GM12878 (cell line): ENCODE measurements around the gene PRDM4. TPM values are rescaled to one million over a fixed set of nuclear protein-coding genes. Genes with fewer than 3 reads are reported as not detected.

Experiments used
- CEBPB ChIP-seq, 2 experiments: fragments of 150-350 bp in 1 of 2; IDR thresholded peaks; 2 replicates each; pipeline ENCODE4 v1.6.1; 2012 to 2014; ENCODE audit warnings: low read depth in 2 of 2, low read length in 2 of 2, borderline replicate concordance in 1 of 2, inconsistent platforms in 1 of 2
- CTCF ChIP-seq, 3 experiments: IDR thresholded peaks in 2 of 3; conservative IDR thresholded peaks in 1 of 3; 2 replicates each; pipeline ENCODE4 v1.5.1; 2011; ENCODE audit warnings: low read depth in 3 of 3, low read length in 3 of 3, mild to moderate bottlenecking in 3 of 3, control low read depth in 2 of 3, moderate library complexity in 2 of 3, inconsistent platforms in 1 of 3, mixed read lengths in 1 of 3; ENCODE audit not compliant: control insufficient read depth in 2 of 3, insufficient read depth in 1 of 3; ENCODE audit errors: extremely low read depth in 1 of 3
- E2F8 ChIP-seq: fragments of 450-650 bp; IDR thresholded peaks from 2 replicates; pipeline ENCODE4 v1.6.1; 2018; ENCODE audit warnings: mild to moderate bottlenecking, low read depth, moderate library complexity; ENCODE audit not compliant: partially characterized antibody
- EP300 ChIP-seq, 2 experiments: fragments of 150-350 bp in 1 of 2; IDR thresholded peaks; 2 replicates each; pipeline ENCODE4 v1.6.1; 2011 to 2012; ENCODE audit warnings: low read depth in 2 of 2, low read length in 2 of 2, borderline replicate concordance in 1 of 2, improper control_type of control experiment in 1 of 2, inconsistent platforms in 1 of 2; ENCODE audit not compliant: control insufficient read depth in 1 of 2
- ETV6 ChIP-seq, 2 experiments: fragments of 450-650 bp in 1 of 2; IDR thresholded peaks in 1 of 2; conservative IDR thresholded peaks in 1 of 2; 2 replicates each; pipeline ENCODE4 v1.6.1; 2014; ENCODE audit warnings: antibody characterized with exemption in 1 of 2, borderline replicate concordance in 1 of 2, low read depth in 1 of 2, mild to moderate bottlenecking in 1 of 2, moderate library complexity in 1 of 2
- JUNB ChIP-seq: IDR thresholded peaks from 2 replicates; pipeline ENCODE4 v1.6.1; 2016; ENCODE audit warnings: antibody characterized with exemption, mild to moderate bottlenecking
- MXI1 ChIP-seq: fragments of 150-350 bp; IDR thresholded peaks from 2 replicates; pipeline ENCODE4 v1.6.1; 2011; ENCODE audit warnings: low read depth, mild to moderate bottlenecking, inconsistent platforms, low read length, improper control_type of control experiment
- NR2C1 ChIP-seq: fragments of 450-650 bp; IDR thresholded peaks from 2 replicates; pipeline ENCODE4 v1.6.1; 2017; ENCODE audit warnings: antibody characterized with exemption, mild to moderate bottlenecking, moderate library complexity
- POLR2A ChIP-seq: IDR thresholded peaks from 2 replicates; pipeline ENCODE4 v1.6.1; 2011; ENCODE audit warnings: low read depth, mild to moderate bottlenecking, low read length
- REST ChIP-seq: IDR thresholded peaks from 2 replicates; pipeline ENCODE4 v1.6.1; 2012; ENCODE audit warnings: mild to moderate bottlenecking, low read depth, low read length
- SP1 ChIP-seq: IDR thresholded peaks from one replicate; pipeline ENCODE4 v1.6.1; 2011; ENCODE audit warnings: low read depth, low read length
- WRNIP1 ChIP-seq: IDR thresholded peaks from 2 replicates; pipeline ENCODE4 v1.6.1; 2011; ENCODE audit warnings: low read depth, low read length, improper control_type of control experiment, borderline replicate concordance
- ZNF24 ChIP-seq: fragments of 450-650 bp; IDR thresholded peaks from 2 replicates; pipeline ENCODE4 v1.6.1; 2017; ENCODE audit warnings: antibody characterized with exemption, mild to moderate bottlenecking
- ZNF592 ChIP-seq: fragments of 450-650 bp; IDR thresholded peaks from 2 replicates; pipeline ENCODE4 v1.6.1; 2017; ENCODE audit warnings: mild to moderate bottlenecking, moderate library complexity
- ZZZ3 ChIP-seq: IDR thresholded peaks from 2 replicates; pipeline ENCODE4 v1.6.1; 2011; ENCODE audit warnings: low read depth; ENCODE audit not compliant: control insufficient read depth, insufficient read length
- polyA plus RNA-seq, 11 experiments: library from polyadenylated mRNA; depleted of rRNA in 4 of 11; unstranded in 6 of 11; stranded (reverse) in 5 of 11; fragments of >200 nt; fragmentation: Nextera tagmentation in 4 of 11; fragmentation: Illumina TruSeq in 1 of 11; extraction: Ambion mirVana in 4 of 11; extraction: Trizol in 1 of 11; gene quantifications; 1 replicate in 1 of 11; 2 replicates in 10 of 11; pipeline versions ENCODE4 v1.2.1 to v1.2.3, GENCODE V29; 2011 to 2016; ENCODE audit warnings: inconsistent platforms in 2 of 11, missing spikeins in 2 of 11, low read depth in 1 of 11
- total RNA-seq, 4 experiments: library from RNA; depleted of rRNA in 3 of 4; stranded (reverse); fragments of >200 nt in 3 of 4; fragmentation: Illumina TruSeq in 1 of 4; extraction: Trizol in 1 of 4; gene quantifications; 2 replicates each; pipeline versions ENCODE4 v1.2.1 to v1.2.3, GENCODE V29; 2013 to 2021

The PRDM4 gene
- total and polyA plus RNA-seq, 10 of the 15 experiments (the other 5 are each of a cell fraction or from before 2014, with no cell fraction given) = 5.1 to 22.2 (median 15.0) TPM

- TF ChIP-seq REST (no peak), MXI1 (peak; percentile 100), POLR2A (peak; percentile 99), JUNB (no peak), NR2C1 (no peak), EP300 (IDR thresholded peaks at IDR 0.05; ENCODE audit: borderline replicate concordance in 1 of 2, control insufficient read depth in 1 of 2, low read depth in 2 of 2, low read length in 2 of 2) (peak in 1 of 2 experiments; percentile 38; a peak in 1 of 4 replicates), SP1 (peak; percentile 36), ZNF24 (no peak), CEBPB (IDR thresholded peaks at IDR 0.05; ENCODE audit: borderline replicate concordance in 1 of 2, low read depth in 2 of 2, low read length in 2 of 2) (no peak), WRNIP1 (no peak), E2F8 (peak; percentile 57), ZNF592 (no peak), ETV6 (conservative IDR thresholded peaks at IDR 0.05 in 1 of 2, IDR thresholded peaks at IDR 0.05 in 1 of 2; ENCODE audit: borderline replicate concordance in 1 of 2, low read depth in 1 of 2) (no peak), ZZZ3 (no peak), CTCF (IDR thresholded peaks at IDR 0.05 in 2 of 3, conservative IDR thresholded peaks at IDR 0.05 in 1 of 3; ENCODE audit: control insufficient read depth in 2 of 3, extremely low read depth in 1 of 3, insufficient read depth in 1 of 3, low read depth in 3 of 3, low read length in 3 of 3) (no peak)
These were observed 75.3 kb downstream of the PRDM4 start, which contains the start of gene PWP1 (continued) for GRCh38 chr12:107685360-107686248.
